Measurements from ENCODE around the gene GALNT7. TPM values are rescaled to one million over a fixed set of nuclear protein-coding genes. Genes with fewer than 3 reads are reported as not detected.
A peak's percentile ranks its signal among the peaks of the same experiment; 100 is the strongest.

The GALNT7 gene
- total RNA-seq, 1 experiment from 2014 or later: 21.6 TPM

- DNase-seq (ENCODE audit: extremely low read depth, low read depth): no peak
Measured at GRCh38 chr4:173288698-173289352, 120.2 kb downstream of the GALNT7 start.

- no peak for DNase-seq (ENCODE audit: extremely low read depth, low read depth)
Measured at GRCh38 chr4:173289353-173289727, 120.7 kb downstream of the GALNT7 start.

DNA sequence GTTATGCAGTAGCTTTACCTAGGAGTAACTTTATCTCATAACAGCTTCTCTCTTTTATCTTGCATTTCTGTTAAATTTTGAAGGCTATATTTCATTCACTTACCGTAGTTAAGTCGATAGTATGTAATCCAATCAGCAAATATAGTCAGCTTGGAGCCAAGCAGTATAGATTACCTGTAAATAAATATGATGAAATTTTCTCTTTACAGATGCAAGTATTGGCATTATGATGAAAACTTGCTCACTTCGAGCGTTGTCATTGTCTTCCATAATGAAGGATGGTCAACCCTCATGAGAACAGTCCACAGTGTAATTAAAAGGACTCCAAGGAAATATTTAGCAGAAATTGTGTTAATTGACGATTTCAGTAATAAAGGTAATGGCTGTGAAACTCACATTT, 123.3 kb downstream of the GALNT7 start:
- DNase-seq (ENCODE audit: extremely low read depth, low read depth): no peak

DNA sequence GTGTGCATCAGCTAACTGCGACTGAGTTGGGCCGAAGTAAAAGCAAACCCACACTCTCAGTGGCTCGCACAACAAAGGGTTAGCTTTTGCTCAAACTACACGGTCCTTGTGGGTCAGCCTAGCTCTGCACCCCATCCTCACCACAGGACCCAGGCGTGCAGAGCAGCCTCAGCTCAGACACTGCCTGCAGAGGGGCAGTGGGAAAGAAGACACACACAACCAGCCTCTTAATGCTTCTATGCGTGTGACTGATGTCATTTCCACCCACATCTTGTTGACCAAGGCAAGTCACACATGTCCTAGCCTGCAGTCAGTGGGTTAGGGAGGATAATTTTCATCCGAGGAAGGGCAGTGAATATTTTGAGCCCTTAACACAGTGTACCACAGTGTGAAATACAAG, 125.1 kb downstream of the GALNT7 start:
- no peak for DNase-seq (ENCODE audit: extremely low read depth, low read depth)

GRCh38 chr4:173294444-173294843, 125.8 kb downstream of the GALNT7 start:
- no peak for DNase-seq (ENCODE audit: extremely low read depth, low read depth)

- peak; percentile 7 for DNase-seq (ENCODE audit: extremely low read depth, low read depth)
Measured at GRCh38 chr4:173301518-173302201, 133.0 kb downstream of the GALNT7 start.

DNA sequence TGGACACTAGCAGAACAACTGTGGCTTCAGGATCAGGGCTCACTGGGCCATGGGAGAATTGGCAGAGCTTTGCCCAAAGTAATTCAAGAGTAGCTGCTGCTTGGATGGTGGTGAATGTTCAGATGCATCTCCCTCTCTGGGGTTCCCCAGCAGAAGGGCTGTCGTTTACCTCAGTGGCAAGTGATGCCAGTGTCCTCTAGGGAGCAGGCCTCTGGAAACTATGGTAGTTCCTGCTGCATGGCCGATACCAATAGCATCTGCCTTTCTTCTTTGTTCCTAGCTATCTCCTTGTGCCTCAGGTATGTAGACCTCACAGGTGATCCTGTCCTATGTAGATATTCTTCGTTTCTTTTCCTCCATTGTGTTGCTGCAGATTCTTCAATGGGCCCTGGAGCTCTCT, 139.2 kb downstream of the GALNT7 start:
- no peak for DNase-seq (ENCODE audit: extremely low read depth, low read depth)

- no peak for DNase-seq (ENCODE audit: extremely low read depth, low read depth)
Measured at GRCh38 chr4:173311368-173311767, 142.8 kb downstream of the GALNT7 start.

GRCh38 chr4:173314715-173315114, 146.1 kb downstream of the GALNT7 start:
- DNase-seq (ENCODE audit: extremely low read depth, low read depth): no peak

DNA sequence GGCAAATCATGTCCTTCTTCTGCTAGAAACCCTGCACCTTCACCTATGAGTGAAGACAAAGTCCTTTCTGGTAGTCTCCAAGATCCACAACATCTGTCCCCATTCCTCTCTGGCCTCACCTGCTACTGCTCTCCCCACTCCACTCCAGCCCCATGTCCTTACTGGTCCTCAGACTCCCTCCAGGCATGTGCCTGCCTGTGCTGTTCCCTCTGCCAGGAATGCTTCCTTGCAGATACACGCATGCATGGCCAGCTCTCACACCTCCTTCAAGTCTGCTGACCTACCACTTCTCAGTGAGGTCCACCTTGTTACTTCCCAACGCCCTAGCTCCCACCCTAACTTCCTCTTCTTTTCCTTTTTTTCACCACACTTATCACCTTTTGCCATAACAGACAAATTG, 147.4 kb downstream of the GALNT7 start:
- no peak for DNase-seq (ENCODE audit: extremely low read depth, low read depth)

DNA sequence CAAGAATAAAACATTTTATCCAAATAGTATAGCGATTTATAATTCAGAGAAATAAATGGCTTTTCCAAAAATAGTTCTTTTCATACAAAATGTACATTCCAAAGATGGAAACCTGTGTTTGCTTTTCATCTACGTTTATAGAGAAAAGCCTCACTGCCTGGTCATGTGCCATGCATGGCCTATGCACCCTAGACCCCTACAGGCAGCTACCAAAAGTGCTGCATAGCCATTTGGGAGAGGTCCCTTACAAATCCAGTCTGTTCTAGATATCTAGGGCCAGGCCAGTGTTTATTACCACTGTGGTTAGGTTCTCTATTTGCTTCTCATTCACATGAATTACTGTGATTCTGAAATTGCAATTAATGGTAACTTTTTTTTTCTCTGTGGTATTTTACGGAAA, 148.4 kb downstream of the GALNT7 start:
- DNase-seq (ENCODE audit: extremely low read depth, low read depth): no peak

- no peak for DNase-seq (ENCODE audit: extremely low read depth, low read depth)
Measured at GRCh38 chr4:173318240-173318639, 149.6 kb downstream of the GALNT7 start.

DNA sequence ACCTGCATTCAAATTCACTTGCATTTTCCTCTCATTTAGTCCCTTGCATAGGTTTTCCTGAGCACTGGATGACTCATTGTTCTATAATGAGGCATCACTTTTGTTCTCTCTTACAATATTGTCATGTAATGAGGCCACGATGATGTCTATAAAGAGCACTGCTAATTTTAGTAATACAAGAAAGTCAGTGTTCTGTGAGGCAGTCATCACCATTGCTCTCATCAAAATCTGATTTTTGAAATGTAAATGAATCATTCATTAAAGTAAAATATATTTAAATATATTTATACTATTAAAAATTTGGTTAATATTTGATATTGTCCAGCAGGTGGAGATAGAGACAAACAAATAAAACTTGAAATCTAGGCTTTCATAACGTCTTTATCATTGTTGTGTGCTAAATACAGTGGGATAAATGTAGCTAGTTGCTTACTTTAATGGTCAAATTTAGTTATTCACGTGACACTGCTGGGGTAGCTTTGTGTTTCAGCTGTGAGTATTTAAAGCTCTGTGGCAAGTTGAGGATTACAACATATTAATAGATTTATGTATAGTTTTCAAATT, 150.1 kb downstream of the GALNT7 start:
- peak; percentile 37 for DNase-seq (ENCODE audit: extremely low read depth, low read depth)

GRCh38 chr4:173319696-173320095, 151.1 kb downstream of the GALNT7 start:
- DNase-seq (ENCODE audit: extremely low read depth, low read depth): no peak

- DNase-seq (ENCODE audit: extremely low read depth, low read depth): no peak
Measured at GRCh38 chr4:173325007-173325736, 156.6 kb downstream of the GALNT7 start.

DNA sequence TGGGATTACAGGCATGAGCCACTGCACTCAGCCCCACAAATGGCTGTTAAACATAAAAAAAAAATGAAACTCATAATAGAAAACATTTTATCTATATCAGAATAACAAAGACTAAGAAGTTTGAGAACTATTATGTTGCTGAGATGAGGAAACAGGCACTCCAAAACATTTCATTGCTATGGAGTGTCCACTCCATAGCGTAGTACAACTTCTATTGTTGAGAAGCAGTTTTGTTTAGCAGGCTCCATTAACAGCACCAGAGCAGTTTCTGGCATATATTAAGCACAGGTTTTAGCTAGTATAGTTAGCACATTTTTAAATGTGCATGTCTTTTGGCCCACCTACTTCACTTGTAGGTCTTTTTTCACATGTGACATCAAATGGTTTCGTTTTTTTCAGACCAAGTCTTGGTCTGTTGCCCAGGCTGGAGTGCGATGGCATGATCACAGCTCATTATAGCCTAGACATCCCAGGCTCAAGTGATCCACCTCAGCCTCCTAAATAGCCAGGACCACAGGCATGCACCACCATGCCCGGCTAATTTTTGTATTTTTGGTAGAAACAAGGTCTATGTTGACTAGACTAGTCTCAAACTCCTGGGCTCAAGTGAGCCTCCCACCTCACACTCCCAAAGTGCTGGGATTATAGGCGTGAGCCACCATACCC, 159.8 kb downstream of the GALNT7 start:
- DNase-seq (ENCODE audit: extremely low read depth, low read depth): no peak

GRCh38 chr4:173330590-173330989, 162.0 kb downstream of the GALNT7 start:
- no peak for DNase-seq (ENCODE audit: extremely low read depth, low read depth)

DNA sequence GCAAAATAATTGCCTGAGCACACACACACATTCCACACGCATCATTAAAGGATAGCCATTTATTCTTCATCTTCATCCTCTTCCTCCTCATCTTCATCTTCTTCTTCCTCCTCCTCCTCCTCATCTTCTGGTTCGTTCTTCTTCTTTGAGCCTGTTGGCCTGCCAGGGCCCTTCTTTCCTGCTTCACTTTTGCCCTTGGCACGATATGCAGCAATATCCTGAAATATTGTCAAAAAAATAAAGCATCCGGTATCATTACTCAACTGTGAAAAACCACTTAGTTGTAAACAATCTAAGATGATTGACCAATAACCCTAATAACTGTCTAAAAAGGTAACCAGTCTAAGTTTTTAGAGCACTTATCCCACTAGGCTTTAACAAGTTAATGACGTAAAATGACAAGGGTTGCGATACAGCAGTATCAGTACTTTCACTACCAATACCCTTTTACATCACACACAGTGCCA, 163.4 kb downstream of the GALNT7 start:
- DNase-seq (ENCODE audit: extremely low read depth, low read depth): no peak

DNA sequence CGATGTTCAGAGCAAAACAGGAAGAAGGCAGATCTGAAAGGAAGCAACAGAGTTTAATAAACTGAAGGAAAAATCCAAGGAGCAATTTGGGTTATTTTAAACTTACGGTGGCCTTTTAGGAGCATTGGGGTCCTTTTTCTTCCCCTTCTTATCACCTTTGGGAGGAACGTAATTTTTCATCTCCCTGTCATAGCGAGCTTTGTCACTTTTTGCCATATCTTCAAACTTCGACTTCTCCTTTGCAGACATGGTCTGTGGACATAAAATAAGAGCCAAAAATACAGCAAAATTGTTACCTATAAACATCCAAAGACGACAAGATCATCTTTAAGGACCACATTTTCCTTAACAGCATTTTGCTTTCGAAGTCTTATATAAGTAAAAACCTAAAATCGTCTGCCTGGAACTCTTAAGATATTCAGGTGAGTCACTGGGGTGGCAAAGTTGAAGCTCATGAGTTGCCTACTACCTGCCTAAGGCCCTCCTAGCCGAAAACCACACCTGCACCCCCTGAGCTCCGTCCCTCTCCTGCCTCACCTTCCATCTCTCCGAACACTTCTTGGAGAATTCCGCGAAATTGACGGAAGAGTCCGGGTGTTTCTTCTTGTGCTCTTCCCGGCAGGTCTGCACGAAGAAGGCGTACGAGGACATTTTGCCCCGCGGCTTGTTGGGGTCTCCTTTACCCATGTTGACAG, 164.5 kb downstream of the GALNT7 start:
- no peak for DNase-seq (ENCODE audit: extremely low read depth, low read depth)

GRCh38 chr4:173333658-173334084, 165.1 kb downstream of the GALNT7 start:
- DNase-seq (ENCODE audit: extremely low read depth, low read depth): no peak

All from NCI-H460 (cell line).